GF-D8 (cell line): Measurements from ENCODE around the gene PLB1.
A peak's percentile ranks its signal among the peaks of the same experiment; 100 is the strongest.

Experiments used
- DNase-seq: peaks from one replicate; lab custom pipeline; 2025; lab: John Stamatoyannopoulos, UW

Gene PLB1, protein sequence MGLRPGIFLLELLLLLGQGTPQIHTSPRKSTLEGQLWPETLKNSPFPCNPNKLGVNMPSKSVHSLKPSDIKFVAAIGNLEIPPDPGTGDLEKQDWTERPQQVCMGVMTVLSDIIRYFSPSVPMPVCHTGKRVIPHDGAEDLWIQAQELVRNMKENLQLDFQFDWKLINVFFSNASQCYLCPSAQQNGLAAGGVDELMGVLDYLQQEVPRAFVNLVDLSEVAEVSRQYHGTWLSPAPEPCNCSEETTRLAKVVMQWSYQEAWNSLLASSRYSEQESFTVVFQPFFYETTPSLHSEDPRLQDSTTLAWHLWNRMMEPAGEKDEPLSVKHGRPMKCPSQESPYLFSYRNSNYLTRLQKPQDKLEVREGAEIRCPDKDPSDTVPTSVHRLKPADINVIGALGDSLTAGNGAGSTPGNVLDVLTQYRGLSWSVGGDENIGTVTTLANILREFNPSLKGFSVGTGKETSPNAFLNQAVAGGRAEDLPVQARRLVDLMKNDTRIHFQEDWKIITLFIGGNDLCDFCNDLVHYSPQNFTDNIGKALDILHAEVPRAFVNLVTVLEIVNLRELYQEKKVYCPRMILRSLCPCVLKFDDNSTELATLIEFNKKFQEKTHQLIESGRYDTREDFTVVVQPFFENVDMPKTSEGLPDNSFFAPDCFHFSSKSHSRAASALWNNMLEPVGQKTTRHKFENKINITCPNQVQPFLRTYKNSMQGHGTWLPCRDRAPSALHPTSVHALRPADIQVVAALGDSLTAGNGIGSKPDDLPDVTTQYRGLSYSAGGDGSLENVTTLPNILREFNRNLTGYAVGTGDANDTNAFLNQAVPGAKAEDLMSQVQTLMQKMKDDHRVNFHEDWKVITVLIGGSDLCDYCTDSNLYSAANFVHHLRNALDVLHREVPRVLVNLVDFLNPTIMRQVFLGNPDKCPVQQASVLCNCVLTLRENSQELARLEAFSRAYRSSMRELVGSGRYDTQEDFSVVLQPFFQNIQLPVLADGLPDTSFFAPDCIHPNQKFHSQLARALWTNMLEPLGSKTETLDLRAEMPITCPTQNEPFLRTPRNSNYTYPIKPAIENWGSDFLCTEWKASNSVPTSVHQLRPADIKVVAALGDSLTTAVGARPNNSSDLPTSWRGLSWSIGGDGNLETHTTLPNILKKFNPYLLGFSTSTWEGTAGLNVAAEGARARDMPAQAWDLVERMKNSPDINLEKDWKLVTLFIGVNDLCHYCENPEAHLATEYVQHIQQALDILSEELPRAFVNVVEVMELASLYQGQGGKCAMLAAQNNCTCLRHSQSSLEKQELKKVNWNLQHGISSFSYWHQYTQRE (N-terminal part only)

DNA sequence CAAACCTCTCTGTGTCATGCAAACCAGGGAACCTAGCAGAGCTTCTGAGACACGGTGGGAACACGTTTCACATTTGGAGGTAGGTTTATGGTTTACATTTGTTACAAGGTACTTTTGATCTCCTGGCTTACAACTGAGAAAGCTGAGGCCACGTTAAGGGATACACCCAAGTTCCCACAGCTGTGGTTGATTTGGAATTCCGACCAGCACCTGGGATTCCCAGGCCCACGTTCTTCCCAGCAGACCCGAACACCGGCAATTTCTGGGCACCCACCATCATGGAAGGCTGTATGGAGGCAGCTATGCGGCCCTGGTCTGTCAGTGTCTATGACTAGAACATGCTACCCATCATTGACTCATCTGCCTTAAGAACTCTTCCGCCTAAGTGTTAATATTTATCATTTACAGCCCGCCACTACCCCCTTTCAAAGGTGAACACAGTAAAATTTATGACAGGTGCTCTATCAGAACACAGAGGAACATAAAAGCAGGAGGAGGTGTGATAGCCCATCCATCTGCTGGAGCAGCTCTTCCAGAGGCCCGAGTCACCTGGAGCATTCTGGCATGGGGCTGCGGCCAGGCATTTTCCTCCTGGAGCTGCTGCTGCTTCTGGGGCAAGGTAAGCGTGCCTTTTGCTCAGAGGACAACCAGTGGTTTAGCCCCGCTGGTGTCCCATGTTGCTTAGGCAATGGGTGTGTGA, at the start of gene PLB1:
Gene PLB1, plus strand, starts transcription at position 510 of the 700 bp plus-strand sequence. Its CDS starts 55 bp downstream, at position 565.
- DNase-seq = no peak

DNA sequence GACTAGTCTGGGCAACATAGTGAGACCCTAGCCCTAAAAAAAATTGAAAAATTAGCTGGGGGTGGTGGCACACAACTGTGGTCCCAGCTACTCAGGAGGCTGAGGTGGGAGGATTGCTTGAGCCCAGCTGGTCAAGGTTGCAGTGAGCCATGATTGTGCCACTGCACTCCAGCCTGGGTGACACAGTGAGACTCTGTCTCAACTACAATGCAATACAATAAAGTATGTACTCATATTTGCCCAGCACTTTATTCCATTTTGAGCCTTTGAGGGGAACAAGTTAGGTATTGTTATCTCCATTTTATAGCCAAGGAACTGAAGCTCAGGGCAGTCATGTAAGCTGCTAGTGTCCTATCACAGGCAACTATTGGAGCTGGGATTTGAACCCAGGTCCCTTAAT, 49.3 kb upstream of the PLB1 start:
- no peak for DNase-seq

DNA sequence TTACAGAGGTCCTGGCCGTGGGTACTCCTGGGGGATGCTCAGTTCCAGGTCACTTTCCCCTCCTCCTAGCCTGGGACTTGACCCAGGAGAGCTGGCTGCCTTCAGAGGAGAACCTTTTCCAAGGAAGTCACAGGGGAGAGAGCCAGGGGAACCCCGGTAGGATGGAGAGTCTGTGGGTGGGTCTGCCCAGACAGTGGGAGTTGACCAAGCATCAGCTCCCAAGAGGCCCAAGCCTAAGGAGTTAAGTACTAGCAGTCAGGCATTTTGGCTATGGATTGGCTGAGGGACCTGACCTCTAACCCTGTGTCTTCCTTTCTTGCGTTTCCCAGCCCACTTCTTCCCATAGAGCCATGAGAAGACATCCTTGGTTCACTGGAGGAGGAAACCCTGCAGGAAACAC, 48.8 kb upstream of the PLB1 start:
- no peak for DNase-seq

DNA sequence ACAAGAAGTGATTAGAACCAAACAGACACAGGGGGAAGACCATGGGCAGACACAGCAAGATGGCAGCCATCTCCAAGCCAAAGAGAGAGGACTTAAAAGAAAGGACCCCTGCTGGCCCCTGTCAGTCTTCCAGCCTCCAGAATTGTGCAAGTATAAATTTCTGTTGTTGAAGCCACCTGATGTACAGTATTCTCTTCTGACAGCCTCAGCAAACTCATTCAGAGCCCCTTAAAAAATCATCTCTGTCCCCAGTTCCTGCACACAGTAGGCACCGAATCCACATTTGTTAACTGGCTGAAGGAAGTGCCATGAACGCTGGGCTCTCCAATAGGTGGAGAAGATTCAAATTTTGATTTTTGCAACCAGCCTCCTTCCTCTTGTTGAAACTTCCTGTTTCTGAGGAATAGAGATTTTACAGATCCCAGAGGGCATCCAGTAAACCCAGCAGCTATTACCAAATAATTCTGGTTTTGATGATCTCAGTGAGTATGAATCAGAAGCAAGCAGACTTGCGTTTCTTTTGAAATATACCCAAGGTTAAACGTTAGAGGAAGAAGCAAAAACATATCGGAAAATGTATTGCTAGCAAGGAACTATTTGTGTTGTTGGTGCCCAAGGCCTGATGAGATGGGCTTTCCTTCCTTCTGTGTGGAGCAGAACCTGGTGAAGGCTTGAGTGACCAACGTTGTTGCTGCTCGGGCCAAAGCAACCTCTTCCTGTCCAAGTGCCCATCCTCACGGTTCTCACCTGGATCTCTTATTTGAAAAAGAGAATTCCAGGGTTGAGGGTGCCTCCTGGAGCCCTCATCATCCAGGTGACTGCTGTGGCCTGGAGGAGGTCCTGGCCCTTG, 47.7 kb upstream of the PLB1 start:
- peak; percentile 91 for DNase-seq

DNA sequence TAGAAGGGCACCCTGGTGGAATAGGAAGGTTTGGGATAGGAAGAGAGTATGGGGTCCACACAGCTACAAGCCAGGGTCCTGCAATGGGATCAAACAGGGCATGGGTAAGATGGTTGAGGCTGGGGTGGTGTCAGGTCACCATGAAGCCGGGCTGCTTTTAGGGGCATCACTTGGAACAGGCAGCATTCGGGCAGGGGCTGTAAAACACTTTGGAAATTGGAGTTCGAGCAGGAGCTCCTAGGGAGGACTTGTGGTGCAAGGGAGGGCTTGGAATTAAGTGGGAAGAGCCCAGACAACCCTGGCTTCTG, 47.1 kb upstream of the PLB1 start:
- DNase-seq = no peak

DNA sequence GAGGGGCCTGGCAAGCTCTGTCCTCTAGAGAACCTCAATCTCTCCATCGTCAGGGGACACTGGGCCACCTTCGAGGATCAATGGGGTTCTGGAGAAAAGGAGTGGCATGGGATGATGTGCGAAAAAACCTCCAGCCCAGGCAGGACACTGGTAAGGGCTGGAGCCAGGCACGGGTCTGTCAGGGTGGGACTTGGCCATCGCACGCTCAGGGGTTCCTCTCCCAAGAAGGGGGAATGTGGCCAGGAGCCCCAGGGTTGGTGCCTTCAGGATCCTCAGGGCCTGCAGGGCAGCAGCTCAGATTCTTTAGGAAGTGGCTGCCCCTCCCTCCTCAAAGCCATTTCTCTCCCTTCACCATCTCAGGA, 46.8 kb upstream of the PLB1 start:
- DNase-seq = no peak

DNA sequence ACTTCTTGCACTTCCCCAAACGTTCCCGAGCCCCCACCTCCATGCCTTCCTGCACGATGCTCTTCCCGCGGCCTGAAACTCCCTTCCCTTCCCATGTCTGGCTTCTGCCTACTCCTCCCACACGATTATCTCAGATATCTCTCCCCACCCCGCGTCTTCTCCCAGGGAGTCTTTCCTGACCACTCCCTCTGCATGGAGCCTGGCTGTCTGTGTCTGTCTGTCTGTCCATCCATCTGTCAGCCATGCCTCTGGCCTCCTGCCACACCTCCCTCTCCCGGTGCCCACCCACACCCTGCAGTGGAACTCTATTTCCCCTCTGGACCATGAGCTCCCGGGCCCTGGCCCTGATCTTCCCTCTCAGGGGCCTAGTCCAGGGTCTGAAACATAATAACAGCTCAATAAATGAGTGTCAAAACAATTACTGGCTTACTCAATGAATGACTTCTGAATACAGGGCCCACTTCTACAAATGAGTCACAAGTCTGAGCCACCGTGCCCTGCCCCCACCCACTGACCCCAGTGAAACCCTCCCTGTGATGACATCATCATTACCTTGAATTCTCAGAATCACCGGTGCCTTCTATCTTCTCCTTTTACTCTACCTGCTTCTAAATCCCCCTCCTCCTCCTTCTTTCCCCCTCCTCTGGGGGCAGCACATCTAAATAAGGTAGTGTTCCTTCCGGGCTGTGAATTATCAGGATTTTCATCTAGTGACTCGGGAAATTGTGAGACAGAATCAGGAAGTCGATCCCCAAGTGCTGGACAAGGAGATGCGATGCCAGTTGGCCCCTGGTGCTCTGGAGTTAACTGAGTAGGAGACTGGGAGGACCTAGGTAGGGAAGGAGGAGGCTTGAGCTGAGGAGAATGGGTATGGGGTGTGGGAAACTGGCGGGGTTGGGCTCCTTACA, 46.1 kb upstream of the PLB1 start:
- DNase-seq = no peak

DNA sequence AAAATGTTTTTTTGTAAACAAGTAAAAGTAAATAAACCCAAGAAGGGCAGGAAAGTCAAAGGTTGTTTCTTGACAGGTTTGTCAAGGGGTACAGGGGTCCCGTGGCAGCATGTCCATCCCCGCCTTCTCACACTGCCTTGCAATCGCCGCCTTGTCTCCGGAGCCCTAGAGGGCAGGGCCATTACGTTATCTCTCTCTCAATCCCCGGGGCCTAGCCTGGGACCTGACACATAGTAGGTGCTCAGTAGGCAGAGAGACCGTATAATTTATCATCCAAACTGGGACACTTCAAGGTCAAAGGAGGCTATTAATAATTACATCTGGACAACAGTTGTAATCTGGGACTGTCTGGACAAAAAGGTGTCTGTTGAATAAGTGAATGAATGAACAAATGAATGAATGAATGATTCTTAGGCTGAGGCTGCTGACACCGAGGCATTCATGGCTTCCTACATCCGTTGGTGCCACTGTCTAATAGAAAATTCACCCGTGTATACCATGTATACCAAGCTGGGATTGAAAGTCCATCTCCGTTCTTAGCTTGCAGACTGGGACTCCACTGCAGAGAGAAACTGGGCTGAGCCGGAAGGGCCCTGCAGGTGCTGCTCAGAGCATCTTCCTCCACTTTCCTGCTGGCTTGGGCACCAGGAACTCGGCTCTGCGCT, 44.8 kb upstream of the PLB1 start:
- no peak for DNase-seq

DNA sequence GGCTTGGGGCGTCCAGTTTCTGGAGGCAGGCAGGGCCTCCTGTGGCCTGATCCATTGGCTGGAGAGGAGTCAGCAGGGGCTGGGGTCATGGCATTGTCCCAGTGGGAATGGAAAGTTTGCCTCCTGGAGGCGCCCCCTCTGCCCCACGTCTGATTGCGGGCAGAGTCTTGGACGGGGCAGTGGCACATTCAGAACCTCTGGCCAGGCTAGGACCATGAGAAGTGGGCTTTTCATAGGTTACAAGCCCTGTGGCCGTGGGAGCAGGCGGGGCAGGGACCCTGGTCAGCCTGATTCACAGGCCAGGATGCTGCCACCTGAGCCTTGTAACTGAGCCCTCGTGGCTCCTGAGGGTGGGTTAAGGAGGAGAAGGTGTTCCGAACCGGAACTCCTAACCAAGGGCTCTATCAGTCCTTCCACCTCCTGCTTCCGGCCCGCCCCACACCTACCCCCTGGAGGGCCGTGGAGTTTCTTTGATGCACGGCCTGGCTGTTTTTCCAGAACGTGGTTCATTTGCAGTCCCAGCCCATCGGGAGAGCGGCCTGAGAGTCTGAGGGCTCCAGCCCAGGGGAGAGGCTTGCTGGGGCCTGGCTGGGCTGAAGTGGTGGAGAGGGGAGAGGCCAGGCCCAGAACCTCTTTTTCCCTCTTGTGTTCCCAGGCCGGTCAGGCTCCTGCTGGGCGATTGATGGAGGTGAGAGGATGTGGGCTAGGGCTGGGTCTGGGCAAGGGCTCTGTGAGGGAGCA, 43.9 kb upstream of the PLB1 start:
- DNase-seq = no peak

DNA sequence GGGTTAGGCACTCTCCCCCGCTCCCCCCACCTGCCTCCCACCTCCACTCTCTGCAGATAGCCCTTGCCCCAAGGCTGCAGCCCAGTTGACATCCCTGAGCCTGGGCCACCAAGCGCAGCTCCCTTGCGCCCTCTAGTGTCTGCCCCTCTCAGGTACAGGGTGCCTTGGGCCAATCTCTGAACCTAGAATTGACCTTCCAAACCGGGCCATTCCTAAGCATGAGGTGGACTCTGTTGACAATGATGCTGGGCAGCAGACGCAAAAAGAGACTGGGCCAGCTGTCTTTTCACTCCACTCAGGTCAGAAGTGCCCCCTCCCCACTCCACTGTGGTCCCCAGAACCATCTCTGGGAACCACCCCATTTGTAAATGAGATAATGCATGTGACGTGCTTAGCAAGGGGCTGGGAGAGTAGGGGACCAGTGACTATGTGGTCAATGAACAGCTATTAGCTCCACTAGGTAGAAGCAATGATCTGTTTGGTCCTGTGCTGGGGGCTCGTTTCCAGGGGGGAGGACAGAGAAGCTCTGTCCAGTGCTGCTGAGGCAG, 43.3 kb upstream of the PLB1 start:
- DNase-seq = no peak

DNA sequence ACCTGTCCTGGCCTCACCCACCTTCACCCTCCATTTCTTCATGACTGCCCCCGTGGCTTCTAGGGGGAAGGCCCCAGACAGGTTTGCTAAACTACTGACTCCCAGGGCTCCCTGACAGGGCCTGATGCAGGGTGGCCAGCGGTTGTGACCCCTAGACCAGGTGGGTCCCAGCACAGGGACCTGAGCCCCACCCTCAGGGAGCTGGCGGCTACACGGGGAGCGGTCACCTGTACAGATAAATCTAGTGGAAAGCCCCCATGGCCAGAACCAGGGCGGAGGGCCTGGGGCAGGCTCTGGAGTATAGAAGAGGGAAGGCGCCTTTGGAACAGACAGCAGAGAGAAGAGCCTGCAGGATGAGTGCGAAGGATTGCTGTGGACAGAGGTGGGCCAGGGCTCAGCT, 42.5 kb upstream of the PLB1 start:
- DNase-seq = no peak

DNA sequence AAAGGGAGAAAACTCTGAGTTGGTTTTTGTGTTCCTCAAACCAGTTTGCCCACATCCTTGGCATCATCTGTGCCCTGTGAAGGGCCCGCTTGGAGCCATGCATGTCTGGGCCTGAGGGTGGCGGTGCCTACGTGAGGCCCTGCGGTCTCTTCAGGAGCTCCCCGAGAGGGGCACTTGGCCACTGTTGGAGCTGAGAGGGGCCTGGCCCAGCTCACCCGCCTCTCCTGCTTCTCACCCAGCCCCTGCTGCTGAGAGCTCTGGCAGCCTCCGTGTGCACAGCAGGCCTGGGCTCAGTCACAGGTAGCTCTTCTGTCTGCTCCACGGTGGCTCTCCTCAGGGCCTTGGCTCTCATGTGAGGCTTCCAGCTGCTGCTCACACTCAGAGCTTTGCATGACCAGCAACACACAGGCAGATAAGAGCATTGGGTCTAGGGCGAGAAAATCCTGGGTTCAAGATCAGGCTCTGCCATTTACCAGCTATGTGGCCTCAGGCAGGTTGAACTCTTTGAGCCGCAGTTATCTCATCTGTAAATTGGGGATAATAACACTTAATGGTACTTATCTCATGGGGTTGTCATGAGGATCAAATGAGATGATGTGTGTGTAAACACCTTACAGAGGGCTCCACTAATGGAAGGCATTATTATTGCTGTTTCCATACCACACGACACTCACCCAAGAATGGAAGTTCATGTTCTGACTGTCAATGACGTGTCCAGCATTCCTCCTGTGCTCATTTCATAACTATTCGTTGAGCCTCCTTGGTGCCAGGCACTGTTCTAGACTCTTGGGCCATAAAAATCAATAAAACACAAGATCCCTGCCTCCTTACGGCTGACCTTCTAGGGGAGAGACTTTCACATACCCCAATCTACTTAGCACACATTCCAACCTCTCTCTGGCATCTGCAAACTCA, 41.6 kb upstream of the PLB1 start:
- no peak for DNase-seq

DNA sequence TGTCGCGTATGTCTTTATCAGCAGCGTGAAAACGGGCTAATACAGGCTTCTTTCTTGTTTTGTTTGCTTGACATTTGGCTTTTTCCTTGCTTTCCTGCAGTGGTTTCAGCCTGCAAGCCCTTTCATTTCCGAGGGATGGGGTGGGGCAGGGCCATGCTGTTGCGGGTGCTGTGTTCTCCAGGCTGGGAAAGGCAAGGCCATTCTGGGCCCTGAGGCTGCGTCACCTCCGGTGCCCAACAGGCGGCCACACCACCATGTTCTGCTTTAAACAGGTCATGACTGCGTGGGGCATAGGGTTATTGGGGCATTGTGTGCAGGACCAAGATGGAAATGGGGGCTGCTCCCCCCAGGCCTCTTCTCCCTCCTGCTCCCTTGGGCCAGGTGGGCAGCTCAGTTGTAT, 38.6 kb upstream of the PLB1 start:
- DNase-seq = no peak

DNA sequence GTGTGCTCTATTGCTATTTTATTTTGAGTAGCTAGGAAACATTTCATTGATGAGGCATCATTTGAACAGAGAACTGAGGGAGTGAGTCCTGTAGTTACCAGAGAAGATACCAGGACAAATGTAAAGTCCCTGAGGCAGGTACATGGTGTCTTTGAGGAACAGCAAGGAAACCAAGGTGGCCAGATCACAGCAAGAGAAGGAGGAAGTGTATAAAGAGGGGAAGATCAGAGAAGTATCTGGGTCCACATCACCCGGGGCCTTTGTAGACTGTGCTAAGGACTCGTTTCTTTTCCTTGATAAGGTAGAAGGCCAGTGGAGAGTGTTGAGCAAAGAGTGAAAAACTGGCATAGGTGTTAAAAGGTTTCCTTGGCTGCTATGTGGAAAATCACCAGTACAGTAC, 34.8 kb upstream of the PLB1 start:
- DNase-seq = no peak

DNA sequence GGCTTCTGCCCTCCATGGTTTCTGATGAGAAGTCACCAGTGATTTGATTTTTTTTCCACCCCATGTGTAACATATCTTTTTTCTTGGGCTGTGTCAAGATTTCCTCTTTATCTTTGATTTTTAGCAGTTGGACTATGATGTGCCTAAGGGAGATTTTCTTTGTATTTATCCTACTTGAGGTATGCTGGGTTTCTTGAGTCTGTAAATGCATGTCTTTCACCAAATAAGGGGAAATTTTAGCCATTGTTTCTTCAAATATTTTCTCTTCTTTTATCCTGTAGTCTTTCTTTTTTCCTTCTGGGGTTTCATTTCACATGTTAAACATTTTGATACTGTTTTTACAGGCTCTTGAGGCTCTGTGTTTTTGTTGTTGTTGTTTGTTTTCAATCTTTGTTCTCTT, 33.7 kb upstream of the PLB1 start:
- DNase-seq = no peak

DNA sequence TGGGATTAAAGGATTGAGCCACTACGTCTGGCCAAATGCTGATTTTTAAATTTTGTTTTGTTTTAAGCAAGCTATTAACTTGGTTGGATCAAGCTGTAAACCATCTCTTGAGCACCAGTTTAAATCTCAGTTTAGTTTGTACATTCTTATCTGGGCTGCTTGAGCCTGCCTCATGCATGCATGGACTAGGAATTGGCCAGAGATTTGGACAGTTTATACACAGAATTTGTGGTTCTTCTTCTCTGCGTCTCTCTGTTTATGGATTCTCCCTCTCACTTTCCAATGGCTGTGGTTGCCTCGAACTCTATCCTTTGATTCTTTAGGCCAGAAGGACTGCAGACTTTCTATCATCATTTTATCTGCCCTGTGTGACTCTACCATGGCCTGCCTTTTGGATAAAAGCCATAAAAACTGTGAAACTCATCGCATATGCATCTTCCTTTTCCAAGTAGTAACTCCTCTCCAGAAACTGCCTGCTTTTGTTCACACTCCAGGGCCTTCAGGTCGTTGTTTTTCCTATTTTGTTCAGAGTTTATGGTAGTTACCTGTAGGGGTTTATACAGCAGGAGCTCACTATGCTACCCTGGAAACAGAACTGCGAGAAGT, 32.5 kb upstream of the PLB1 start:
- DNase-seq = no peak

DNA sequence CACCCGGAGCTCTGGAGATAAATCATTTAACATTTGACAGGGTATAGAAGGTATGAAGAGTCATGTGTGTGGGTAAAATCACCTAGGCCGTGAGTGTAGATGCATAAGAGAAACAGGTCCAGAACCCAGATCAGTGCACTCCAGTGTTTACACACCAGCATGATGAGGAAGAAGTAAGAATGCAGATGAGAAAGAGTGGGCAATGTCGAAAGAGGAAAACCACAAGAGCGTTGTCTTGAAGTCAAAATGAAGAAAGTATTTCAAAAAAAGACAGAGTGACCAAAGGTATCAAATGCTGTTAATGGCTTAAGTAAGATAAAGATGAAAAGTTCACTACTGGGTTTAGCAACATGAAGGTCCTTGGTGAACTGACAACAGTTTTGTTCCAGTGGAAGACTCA, 32.0 kb upstream of the PLB1 start:
- peak; percentile 88 for DNase-seq
